NCI-H460 (cell line): ENCODE data around the gene FAM180A. TPM values are rescaled to one million over a fixed set of nuclear protein-coding genes. Genes with fewer than 3 reads are reported as not detected.
"Not testable (repeated sequence)": the region's sequence is repeated elsewhere in the genome, so short reads cannot be mapped to it uniquely, and the experiment has no call there.

Experiments
- DNase-seq: peaks from one replicate; pipeline ENCODE4 v3.0.0-alpha.2; 2016; ENCODE audit warnings: low read depth; ENCODE audit errors: extremely low read depth
- total RNA-seq: library from RNA; depleted of rRNA; stranded (reverse); fragments of >200 nt; shearing (Covaris generic); gene quantifications from 2 replicates; pipeline ENCODE4 v1.2.3, GENCODE V29; 2014

FAM180A gene
- total RNA-seq, 1 experiment from 2014 or later: not detected

DNA sequence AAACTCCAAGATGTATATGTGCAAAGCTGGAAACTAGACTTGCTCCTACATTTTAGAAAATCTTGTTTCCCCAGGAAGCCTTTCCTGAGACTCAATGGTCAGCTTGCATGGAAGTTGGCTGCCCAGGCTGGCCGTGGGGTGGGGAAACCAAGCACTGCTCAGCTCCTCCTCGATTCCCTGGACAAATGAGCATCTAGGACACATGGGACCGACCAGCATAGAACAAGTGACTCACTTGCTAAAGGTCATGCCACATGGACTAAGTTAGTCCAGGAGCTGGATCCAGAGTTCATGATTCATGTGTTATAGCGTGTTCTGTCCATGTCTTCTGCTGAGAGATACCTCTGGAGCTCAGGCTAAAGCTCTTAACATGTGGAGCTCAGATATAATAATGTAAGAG is 6.2 kb downstream of the FAM180A start:
- no peak for DNase-seq

DNA sequence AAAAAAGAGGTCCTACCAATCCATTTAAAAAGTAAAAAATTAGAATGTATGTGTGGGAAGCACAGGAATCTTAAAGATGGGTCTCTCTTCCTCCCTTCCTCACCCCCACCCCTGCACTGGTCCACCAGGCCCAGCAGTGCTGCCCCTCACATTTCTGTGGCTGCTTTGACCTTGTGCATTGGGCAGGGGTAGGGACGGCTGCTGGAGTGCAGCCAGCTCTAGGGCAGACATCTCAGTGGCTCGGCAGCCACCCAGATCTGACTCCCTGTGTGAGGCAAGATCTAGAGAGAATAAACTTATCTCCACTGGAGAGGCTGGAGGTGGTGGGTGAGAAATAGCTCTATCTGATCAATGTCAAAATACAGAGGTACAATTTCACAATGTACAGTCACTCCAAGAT is 6.7 kb downstream of the FAM180A start:
- no peak for DNase-seq

DNA sequence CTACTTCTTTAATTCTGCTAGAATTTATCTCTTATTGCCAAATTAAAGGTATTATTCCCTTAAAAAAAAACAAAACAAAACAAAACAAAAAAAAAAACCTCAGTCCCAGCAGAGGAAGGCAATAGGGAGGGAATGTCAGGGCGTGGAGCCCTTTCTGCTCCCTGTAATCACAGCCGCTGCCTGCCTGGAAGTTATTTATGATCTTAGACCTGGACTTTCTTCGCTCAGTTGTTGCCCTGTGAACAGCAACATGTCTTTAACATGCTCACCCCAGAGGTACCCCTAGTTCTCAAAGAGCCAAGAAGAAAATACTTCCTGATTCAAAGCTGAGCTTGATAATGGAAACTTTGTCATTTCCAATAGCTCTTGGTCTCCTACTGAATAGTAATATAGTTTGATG is 7.7 kb downstream of the FAM180A start:
- DNase-seq: no peak

DNA sequence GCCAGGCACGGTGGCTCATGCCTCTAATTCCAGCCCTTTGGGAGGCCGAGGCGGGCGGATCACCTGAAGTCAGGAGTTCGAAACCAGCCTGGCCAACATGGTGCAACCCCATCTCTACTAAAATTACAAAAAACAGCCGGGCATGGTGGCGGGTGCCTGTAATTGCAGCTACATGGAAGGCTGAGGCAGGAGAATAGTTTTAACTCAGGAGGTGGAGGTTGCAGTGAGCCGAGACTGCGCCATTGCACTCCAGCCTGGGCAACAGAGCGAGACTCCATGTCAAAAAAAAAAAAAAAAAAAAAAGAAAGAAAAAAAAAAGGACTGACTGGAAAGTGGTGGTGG is 11.3 kb downstream of the FAM180A start:
- not testable (repeated sequence) for DNase-seq

DNA sequence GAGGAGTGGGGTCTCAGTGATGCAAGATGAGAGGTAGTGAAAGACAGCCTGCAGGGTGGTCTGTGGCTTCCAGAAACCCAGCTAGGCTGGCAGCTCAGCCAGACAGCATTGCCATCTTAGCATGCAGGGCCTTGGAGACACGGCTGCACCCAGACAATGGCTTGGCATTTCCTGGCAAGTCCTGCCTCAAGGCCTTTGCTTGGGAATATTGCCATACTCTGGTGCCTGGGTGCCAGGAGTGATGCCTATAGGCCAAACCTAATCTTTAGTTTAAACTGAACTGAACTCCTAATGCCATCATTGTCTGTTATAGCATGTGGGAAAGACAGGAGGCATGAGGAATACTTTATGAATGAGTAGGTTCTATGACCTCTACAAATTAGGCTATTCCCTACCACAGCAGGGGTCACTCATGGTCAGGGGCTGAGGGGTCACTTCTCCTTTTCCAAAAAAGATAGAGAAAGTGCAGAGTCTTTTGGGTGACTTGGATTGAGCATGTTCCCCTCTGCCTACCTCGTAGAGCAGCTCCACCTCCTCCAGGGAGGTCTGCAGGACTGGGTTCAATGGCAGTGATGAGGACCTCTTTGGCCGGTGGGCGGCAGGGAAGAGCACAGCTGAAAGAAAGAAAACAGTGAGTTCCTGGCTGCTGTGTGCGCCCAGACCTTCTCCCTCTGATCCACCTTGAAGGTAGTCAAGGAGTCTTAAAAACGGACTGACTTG is 11.9 kb downstream of the FAM180A start:
- DNase-seq: no peak

DNA sequence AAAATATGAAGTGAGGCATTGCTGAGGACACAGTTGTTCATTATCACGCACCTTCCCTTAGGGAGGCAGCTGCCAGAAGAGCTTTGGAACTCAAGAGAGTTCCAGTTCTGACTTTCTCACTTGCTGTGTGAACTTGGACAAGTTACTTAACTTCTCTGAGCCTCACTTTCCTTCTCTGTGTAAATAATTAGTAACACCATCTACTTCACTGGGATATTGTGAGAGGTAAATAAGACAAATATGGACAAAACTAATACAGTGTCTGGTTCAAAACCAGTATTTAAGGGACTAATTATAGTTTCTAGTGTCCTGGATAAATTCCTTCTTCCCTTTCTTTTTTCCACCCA is 14.3 kb downstream of the FAM180A start:
- no peak for DNase-seq

DNA sequence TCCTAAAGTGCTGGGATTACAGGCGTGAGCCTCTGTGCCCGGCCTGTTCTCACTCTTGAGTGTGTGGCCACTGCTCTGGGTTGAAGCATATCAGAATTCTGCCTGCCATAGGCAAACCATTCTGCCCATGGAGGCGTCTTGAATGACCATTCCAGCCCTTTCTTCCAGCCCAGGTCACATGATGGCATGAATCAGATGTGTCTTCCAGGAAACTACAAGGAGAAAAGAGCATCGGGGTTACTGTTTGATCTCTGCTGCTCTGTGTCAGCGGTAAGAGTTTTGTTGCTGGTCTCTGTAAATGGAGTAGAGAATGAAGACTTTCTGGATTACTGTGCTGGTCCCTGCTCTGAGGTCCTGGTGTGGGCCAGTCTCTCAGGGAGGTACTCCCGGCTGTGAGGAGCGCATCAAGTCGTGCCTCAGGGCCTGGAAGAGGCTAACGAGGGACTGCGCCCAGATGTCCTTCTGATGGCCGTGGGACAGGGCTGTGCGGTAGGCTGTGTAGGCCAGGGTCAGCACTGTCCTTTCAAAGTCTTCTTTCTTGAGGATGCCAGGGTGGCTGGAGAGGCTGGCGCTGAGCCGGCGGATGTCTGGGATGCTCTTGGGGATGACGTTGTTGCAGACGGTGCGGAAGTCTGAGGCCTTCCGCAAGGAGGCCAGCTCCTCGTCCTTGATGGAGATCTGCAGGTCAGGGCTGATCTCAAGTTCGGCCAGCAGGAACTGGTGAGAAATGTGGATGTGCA is 14.8 kb downstream of the FAM180A start:
- DNase-seq: no peak

DNA sequence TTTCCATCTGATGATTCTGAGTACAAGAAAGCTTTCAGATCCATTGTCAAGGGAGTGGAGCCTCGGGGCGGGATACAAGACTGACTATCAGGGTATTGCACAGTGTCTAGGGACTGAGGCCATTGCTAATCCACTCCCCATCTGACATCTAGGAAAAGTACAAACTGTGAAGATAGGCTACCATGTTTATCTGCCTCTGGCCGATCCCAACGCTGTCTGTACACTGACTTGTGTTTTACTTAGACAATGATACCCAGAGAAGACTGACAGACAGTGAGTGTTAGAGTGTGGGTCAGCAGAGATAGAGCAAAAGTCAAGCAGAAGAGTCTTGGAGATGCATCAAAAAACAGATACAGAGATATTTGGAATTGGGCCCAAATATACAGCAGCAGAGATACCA is 17.5 kb downstream of the FAM180A start:
- DNase-seq: no peak

DNA sequence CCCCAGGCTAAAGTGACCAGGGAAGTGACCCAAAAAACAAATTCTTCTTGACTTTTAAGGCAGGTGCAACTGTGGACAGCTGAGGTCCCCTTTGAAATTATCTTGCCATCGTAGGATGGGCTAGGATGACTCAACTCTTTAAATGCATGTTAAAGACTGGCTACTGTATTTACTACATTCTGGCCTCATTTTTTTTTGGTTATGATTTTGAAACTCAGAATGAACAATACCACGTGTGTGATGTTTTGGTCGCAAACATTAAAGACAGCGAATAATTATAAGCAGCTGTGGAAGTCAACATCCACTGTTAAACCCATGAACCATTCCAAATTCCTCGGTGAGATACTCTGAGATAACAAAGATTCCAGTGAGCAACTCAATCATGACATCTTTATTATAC is 19.4 kb downstream of the FAM180A start:
- no peak for DNase-seq

DNA sequence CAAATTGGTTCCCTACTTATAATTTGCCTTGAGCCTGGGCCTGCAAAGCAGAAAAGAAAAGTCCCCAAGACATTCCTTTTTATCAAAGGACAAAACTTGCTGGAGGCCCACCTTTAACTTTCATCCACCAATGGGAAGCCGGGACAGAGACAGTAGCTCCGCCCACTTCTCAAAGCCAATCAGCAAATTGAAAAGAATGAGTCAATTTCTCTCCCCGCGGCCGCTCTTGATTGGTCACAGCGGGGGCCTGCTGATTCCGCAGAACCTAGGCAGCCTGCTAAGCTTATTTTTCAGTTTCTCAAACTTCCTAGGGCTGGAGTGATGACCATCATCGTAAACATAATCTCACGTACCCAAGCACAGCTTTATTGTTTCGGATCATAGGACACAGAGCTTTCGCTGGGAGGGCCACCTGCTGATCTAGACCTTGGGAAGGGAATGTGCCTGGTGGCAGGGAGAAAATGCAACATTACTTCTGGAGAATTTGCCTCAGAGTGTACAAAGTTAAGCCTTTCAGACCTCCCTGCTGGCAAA is 20.4 kb downstream of the FAM180A start, which contains the start of gene SLC13A4:
Gene SLC13A4 (minus strand): TSS at position 51 of the 534 bp plus-strand sequence. CDS start 690 bp downstream, outside the sequence.
- DNase-seq: no peak

DNA sequence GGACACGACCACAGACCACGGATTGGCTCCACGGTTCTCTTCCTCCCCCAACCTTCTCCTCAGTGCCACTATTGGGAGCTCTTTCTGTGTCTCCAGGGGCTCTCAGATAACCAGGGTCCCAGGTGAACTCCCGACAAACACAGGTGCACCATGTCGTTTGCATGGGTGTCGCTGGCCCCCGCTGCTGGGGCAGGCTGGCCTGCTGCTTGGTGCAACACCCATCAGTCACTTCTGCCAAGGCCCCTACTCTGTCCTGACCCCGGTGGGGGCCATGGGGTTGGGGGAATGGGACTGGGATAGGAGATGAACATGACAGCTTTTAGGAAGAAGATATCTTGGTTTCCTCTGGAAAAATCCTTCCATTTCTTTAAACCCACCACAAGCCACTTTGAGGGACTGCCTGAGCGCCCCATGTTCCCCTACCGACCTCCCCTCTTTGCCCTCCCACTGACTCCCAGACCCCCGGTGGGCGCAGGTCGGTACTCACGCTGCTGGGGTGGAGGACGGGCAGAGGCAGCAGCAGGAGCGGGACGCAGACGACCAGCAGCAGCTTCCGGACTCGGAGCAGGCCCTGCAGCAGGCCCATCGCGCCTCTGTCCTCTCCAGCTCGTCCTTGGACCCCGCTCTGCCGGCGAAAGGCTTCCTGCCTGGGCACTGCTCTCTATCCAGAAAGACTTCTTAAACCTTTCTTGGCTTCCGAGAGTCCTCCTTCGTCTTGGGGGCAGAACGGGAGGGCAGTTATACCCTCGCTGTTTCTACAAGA is 21.5 kb downstream of the FAM180A start:
- no peak for DNase-seq

DNA sequence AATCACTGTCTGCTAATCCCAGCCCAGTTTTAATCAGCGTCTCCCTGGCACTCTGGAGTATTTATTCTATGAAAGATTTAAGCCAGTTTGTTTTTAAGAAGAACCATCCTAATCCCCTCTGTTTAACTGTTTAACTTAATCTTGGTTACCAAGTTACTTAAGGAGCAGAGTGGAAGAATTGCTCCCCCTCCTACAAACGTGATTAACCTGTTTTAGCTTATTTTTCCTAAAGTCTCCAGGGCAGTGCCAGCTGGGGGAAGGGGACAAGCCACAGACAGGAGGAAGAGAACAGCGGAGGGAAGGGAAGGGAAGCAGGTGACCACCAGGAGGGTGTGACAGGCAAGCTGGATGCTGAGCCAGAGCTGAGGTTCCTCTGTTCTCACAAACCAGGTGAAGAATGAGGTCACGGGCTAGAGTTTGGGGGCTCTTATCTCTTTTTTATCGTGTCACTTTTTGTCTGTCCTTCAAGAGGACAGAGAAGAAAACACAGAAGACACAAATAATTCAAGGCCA is 22.3 kb downstream of the FAM180A start:
- DNase-seq: no peak

DNA sequence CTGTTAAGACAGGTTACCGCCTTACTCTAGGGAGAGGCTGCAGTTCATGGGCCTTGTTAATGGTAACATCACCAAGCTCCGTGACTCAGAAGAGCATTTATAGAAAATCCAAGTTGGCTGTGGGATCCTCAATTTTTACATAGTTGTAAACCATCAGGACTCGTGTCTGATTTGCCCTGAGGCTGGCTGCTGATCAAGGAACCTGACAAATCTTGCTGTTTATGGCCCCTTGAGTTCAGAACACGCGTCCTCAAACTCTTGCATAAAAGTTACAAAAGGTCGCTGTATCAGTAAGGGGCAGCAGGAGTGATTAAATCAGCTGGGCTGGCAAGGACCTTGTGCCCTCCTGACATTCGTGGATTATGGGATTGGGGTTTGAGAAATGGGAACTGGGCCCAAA is 25.2 kb downstream of the FAM180A start:
- DNase-seq: no peak

DNA sequence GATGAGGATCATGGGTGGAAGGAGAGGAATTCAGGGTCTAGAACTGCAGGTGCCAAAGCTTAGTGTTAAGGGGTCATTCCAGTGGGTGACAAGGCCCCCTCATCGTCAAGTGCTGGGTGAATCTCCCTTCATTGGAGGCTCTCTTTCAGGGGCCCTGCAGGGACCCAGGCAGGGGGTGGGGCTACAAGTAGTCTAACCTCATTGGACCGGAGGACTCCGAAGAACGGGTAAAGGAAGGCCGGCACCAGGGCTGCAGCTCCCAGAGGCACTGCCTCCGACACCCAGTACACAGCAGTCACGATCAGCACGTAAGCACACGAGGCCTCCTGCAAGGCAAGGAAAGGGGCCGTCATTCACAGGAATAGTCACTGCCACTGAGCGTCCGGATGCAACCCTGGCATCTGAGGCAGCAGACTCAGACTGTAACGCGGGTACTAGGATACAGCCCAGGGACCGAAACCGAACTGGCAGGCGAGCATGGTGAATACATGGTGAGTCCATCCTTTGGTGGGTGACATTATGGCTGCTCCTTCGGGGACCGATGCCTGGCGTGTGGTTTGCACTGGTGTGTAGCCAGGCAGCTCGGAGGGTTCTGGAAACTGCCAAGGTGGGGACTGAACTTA is 27.3 kb downstream of the FAM180A start:
- DNase-seq: no peak

DNA sequence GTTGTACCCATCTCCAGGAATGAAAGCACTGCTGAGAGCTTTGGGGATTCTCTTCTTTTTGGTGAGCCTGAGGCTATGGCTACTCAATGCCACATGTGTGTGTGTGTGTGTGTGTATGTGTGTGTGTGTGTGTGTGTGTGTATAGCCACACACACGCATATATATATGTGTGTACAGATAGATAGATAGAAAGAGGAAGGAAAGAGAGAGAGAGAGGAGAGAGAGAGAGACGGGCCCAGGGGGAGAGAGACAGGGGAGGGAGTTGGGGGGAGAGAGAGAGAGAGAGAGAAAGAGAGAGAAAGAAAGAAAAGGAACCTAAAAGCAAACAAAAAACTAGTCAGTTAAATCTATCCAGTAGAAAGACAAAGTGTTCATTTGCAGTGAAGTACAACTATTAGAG is 28.9 kb downstream of the FAM180A start:
- DNase-seq: no peak

DNA sequence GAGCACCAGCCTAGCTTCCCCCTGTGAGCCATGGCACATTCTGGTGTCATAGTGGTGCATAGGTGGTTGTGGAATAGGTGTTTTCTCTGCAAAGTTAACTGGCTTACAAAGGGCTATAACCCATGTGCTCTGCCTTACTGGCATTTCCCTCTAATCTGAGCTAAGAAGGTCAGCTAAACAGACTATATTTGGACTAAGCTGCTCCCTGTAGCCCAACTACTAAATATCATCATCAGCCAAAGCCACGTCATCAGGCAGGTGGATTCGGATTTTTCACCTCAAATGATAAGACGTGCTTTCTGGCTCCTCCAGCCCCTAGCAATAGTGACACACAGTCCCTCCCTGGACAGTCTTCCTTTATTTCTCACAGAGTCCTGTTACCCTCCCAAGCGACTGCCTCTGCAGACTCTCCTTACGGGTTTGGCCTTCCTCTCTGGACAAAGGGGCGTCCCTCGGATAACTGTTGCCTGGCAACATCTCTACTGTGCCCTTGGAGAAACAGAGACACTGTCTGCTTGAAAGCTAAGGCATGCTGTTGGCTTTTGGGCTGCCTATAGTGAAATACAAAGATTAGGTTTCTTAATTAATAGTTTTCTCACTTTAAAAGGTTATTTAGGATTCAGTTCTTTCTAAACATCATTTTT is 29.7 kb downstream of the FAM180A start:
- DNase-seq: no peak

DNA sequence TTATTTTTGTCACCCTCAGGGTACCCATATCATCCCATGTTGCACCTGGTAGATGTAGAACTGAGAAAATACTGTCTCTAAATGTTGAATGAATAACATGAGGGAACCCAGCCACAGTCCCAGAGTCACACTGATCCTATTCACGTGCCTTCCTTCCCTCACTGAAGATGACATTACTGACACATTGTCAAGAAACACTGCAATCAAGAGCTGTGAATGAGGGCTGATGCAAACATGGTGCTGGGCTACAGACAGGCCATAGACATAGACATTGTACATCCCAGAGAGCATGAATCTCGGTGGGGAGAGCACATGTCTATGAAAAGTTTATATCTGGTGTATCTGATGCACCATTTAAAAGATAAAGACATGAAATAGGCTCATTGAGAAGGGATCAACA is 30.4 kb downstream of the FAM180A start:
- DNase-seq: no peak

DNA sequence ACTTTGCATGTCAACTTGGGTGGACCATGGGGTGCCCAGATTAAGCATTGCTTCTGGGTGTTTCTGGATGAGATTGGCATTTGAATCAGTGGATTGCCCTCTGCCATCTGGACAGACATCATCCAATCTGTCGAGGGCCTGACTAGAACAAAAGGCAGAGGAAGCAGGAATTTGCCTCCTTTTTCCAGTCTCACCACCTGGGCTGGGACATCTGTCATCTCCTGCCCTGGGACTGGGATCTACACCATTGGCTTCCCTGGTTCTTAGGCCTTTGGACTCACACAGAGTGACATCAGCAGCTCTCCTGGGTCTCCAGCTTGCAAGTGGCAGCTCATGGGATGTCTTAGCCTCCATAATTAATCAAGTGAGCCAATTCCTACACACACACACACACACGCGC is 30.9 kb downstream of the FAM180A start:
- DNase-seq: no peak

DNA sequence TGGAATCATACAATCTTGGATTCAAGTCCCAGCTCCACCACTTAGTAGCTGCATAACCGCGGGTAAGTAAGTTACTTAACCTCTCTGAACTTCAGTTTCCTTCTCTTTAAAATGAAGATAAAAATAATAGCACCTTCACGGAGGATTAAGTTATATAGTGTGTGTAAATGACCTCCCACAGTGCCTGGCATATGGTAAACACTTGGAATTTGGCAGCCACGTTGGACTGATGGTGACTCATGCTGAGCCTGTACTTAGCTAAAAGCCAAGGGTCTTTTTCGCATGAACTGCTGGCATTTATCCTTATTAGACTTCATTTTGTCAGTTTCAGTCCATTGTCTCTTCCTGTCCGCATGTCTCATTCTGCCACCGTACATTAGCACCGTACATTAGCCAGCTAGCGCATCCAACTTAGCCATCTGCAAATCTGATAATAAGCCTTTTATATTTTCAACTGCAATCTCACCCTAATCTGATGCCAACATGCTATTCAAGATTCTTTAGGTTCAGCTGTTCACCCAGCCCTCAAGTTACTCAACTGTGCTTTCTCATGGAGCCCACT is 31.9 kb downstream of the FAM180A start:
- DNase-seq: peak; percentile 15

DNA sequence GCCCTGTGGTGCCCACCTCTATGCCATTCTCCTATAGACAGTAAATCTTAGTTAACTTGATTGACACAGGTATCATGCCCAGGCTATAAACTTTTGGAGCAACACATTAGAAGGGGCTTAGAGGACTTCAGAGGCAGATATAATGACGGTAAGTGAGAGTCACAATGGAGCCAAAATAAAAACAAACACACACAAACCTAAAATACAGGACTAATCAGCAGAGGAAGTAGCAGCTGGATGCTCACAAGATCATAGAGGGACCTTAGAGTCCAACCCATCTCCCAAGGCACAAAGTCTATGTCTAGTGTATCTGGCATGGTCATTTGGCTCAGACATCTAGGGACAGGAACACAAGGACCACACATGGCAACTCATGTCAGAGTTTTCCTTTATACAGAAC is 32.9 kb downstream of the FAM180A start:
- no peak for DNase-seq
